ENCODE results near the gene PFN3. TPM values are rescaled to one million over a fixed set of nuclear protein-coding genes. Genes with fewer than 3 reads are reported as not detected.

PFN3 gene
- total and polyA plus RNA-seq, 11 donors, result not detected

GRCh38 chr5:177389241-177390169 is 11.0 kb downstream of the PFN3 start:
- Histone ChIP-seq H3K27ac (peak overlapping the region in 2 of 12 donors; percentile 12 to 68), H3K27me3 (peaks cover 0 to 26% (median 0%) of the 10 kb centered on the region in 9 donors), H3K9me3 (no peaks in the 10 kb centered on the region), H3K36me3 (no peaks in the 10 kb centered on the region), H3K4me1 (peaks cover 0 to 25% (median 0%) of the 10 kb centered on the region in 12 donors), H3K4me3 (no peak overlapping the region)
- TF ChIP-seq POLR2A (IDR thresholded peaks at IDR 0.05) (no peak), CTCF (IDR thresholded peaks at IDR 0.05) (no peak)
- WGBS, 4 donors, result 33 to 43% (median 40%) methylated on average over 21 of the region's 21 CpGs
- intact Hi-C loops (cut with DNase I), result loop anchor here in 9 of 10 donors (1.0 to 10.0 kb wide), 8 partner anchors 65 to 275 kb away; partner anchors contain the start of genes MXD3 (in 1 of the 9) and PDLIM7 (in 1 of the 9)
- peak in 3 of 4 donors; percentile 41 to 46 (median 43) for ATAC-seq
- DNase-seq, result no peak

- no peak overlapping the region for H3K4me3 ChIP-seq
Observed at GRCh38 chr5:177388521-177389052, 11.9 kb downstream of the PFN3 start.

GRCh38 chr5:177387405-177387804 is 13.1 kb downstream of the PFN3 start:
- no peak for ATAC-seq
- Histone ChIP-seq H3K4me1 (peaks cover 0 to 25% (median 0%) of the 10 kb centered on the region in 12 donors), H3K36me3 (no peaks in the 10 kb centered on the region), H3K9me3 (no peaks in the 10 kb centered on the region), H3K27me3 (peaks cover 0 to 33% (median 0%) of the 10 kb centered on the region in 9 donors), H3K27ac (no peak overlapping the region), H3K4me3 (no peak overlapping the region)
- TF ChIP-seq CTCF (IDR thresholded peaks at IDR 0.05), result no peak
- no peak for TF ChIP-seq POLR2A (IDR thresholded peaks at IDR 0.05)
- intact Hi-C loops (cut with DNase I), result loop anchor here in 2 of 10 donors (10.0 kb wide), 2 partner anchors 73 to 273 kb away; partner anchors contain the start of gene MXD3 (in 1 of the 2)
- no peak for DNase-seq
- 83 to 91% (median 87%) methylated on average over 14 of the region's 14 CpGs for WGBS, 4 donors

More at GRCh38 chr5:177388521-177389052, 11.9 kb downstream of the PFN3 start:
- no peaks in the 10 kb centered on the region for H3K36me3 ChIP-seq
- ATAC-seq, result no peak
- no peaks in the 10 kb centered on the region for H3K9me3 ChIP-seq
- 87 to 91% (median 90%) methylated on average over 10 of the region's 10 CpGs for WGBS, 4 donors
- peaks cover 0 to 25% (median 0%) of the 10 kb centered on the region in 12 donors for H3K4me1 ChIP-seq
- intact Hi-C loops (cut with DNase I), result loop anchor here in 2 of 10 donors (10.0 kb wide), 2 partner anchors 74 to 274 kb away; partner anchors contain the start of gene MXD3 (in 1 of the 2)
- no peak for DNase-seq
- peak overlapping the region in 1 of 12 donors; percentile 68 for H3K27ac ChIP-seq
- TF ChIP-seq POLR2A (IDR thresholded peaks at IDR 0.05) (no peak), CTCF (IDR thresholded peaks at IDR 0.05) (no peak)
- peaks cover 0 to 29% (median 0%) of the 10 kb centered on the region in 9 donors for H3K27me3 ChIP-seq

- DNase-seq (no peak), ATAC-seq (no peak)
- Histone ChIP-seq H3K4me3 (no peak overlapping the region), H3K27me3 (peaks cover 0 to 35% (median 0%) of the 10 kb centered on the region in 9 donors), H3K4me1 (peaks cover 0 to 25% (median 0%) of the 10 kb centered on the region in 12 donors), H3K27ac (no peak overlapping the region), H3K9me3 (no peaks in the 10 kb centered on the region), H3K36me3 (no peaks in the 10 kb centered on the region)
- no peak for TF ChIP-seq POLR2A (IDR thresholded peaks at IDR 0.05)
- no peak for TF ChIP-seq CTCF (IDR thresholded peaks at IDR 0.05)
- intact Hi-C loops (cut with DNase I), result loop anchor here in 2 of 10 donors (10.0 kb wide), 2 partner anchors 72 to 272 kb away; partner anchors contain the start of gene MXD3 (in 1 of the 2)
- WGBS, 4 donors, result 86 to 91% (median 90%) methylated on average over 7 to 8 of the region's 8 CpGs
Observed at GRCh38 chr5:177386542-177386941, 13.9 kb downstream of the PFN3 start.
